GM08714 (cell line): Measurements from ENCODE around the gene TMEM40.
"Not testable (repeated sequence)": the region's sequence is repeated elsewhere in the genome, so short reads cannot be mapped to it uniquely, and the experiment has no call there.

ENCODE experiments used
- H3K4me3 ChIP-seq: fragments of 200-500 bp; sonication (Bioruptor generic); 2 replicates; pipeline ENCODE4 v1.5.1; 2014; ENCODE audit warnings: mild to moderate bottlenecking, low read length, inconsistent platforms
- ZNF274 ChIP-seq: IDR thresholded peaks from 2 replicates; pipeline ENCODE4 v1.6.1; 2012; ENCODE audit warnings: mild to moderate bottlenecking, low read depth, low read length

Gene TMEM40

DNA sequence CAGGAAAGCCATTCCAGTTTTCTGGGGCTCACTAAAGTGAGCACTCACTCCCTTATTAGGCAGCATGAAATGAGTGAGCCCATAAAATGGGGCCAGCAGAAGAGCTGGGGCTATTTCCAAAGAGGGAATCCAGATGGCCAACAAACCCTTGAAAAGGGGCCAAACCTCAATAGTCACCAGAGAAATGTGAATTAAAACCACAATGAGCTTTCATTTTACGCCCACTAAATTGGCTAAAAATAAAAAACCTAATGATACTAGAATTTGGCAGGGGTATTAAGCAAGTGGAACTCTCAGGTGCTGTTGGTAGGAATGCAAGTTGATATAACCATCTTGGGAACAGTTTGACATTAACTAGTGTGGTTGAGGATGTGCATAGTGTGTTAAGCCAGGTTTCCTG is 53.1 kb downstream of the TMEM40 start:
- no peak overlapping the region for H3K4me3 ChIP-seq
- TF ChIP-seq ZNF274 = no peak

DNA sequence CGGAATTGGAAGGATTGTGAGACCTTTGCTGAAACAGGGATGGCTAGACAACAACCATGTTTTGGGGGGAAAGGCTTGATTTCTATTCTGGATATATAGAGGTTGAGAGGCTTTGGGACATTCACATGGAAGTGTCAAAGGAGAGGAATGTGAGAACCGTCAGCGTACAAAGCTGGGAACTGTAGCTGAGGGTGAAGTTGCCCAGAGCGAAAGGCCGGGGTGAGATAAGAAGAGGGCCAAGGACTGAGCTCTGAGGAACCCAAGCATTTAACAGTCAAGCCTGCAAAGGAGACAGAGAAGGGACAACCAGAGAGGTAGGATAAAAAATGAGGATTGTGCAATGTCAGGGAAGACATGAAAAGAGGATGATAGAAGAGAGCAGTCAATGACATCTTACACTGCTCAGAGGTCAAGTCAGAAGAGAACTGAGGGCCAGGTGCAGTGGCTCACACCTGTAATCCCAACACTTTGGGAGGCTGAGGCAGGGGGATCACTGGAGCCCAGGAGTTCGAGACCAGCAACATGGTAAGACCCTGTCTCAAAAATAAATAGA is 53.6 kb downstream of the TMEM40 start:
- TF ChIP-seq ZNF274 = no peak
- H3K4me3 ChIP-seq = no peak overlapping the region

DNA sequence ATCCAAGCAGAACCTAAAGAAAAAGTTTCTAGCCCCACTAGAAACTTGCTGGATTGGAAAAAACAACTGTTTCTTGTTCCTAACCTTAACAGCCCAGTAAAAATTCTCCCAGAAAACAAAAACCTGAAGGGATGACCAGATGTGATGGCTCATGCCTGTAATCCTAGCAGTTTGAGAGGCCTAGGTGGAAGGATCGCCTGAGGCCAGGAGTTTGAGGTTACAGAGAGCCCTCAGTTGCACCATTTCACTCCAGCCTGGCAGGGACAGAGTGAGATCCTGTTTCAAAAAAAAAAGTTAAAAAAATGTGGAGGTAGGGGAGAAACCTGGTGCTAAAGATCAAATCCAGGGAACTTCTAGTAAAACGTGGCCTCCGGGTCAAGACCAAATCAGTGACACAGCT is 56.6 kb downstream of the TMEM40 start:
- H3K4me3 ChIP-seq = no peak overlapping the region
- TF ChIP-seq ZNF274 = no peak

DNA sequence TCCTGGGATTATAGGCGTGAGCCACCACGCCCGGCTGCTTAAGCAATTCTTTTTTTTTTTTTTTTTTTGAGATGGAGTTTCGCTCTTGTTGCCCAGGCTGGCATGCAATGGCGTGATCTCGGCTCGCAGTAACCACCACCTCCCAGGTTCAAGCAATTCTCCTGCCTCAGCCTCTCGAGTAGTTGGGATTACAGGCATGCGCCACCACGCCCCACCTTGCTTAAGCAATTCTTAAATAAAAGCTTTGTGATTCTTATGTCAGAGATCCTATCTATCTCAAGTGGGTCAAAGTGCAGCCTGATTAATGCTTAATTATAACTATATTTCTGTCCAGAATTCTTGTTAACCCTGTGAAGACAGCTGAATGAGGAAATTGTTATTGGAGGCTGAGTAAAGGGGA is 57.5 kb downstream of the TMEM40 start:
- not testable (repeated sequence) for H3K4me3 ChIP-seq

DNA sequence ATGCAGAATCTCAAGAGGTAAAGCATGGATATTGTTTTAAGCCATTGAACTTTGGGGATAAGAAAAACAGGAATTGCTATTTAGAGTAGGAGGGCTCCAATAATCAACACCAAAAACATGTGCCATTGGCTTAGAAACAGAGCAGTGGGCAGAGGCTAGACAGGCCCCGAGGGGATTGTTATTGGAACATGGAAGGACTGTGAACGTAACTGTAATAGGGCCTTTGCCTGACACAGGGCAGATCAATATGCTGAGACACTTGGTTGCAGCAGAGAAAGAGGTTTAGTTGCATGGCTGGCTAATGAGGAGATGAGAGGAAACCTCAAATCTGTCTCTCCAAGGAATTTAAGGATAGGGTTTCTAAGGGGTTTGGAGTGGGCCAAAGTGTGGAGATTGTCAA is 58.3 kb downstream of the TMEM40 start:
- no peak for TF ChIP-seq ZNF274
- no peak overlapping the region for H3K4me3 ChIP-seq

DNA sequence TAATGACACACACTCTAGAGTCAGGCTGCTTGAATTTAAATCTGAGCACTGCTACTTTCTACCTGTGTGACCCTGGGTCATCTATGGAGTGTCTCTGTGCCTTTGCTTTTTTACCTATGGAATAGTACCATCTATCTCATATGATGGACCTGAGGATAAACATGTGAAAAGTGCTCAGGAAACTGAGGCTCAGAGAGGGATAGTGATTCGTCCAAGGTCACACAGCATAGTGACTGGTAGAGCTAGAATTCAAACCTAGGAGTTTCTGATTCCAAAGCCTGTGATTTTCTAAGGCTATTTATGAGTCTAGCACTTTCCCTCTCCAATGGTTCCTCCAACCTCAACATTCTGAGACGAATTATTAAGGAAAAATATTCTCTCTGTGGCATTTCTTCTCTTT is 63.1 kb downstream of the TMEM40 start:
- H3K4me3 ChIP-seq = no peak overlapping the region
- no peak for TF ChIP-seq ZNF274

DNA sequence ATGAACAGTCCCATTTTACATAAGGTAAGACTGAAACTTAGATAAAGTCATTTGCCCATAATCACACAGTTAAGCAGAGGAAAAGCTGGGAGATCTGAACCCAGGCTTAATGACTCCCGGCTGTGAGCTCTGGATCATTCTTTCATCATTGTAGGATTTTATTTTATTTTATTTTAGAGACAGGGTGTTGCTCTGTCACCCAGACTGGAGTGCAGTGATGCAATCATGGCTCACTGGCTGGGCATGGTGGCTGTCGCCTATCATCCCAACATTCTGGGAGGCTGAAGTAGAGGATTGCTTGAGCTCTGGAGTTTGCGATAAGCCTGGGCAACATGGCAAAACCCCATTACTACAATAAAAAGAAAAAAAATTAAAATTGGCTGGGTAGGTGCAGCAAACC is 63.9 kb downstream of the TMEM40 start:
- no peak overlapping the region for H3K4me3 ChIP-seq
- TF ChIP-seq ZNF274 = no peak

DNA sequence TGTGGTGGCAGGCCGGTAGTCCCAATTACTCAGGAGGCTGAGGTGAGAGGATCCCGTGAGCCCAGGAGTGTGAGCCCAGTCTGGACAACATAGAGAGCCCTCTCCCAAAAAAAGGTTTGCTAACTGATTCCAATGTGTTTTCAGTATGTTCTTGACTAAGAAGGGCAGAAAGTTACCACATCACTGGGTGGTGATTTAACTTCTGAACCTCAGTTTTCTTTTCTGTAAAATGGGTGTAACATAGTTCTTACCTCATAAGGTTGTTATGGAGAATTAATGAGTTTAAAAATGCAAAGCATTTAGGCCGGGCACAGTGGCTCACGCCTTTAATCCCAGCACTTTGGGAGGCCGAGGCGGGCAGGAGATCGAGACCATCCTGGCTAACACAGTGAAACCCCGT is 66.6 kb downstream of the TMEM40 start:
- H3K4me3 ChIP-seq = no peak overlapping the region
- TF ChIP-seq ZNF274 = no peak

DNA sequence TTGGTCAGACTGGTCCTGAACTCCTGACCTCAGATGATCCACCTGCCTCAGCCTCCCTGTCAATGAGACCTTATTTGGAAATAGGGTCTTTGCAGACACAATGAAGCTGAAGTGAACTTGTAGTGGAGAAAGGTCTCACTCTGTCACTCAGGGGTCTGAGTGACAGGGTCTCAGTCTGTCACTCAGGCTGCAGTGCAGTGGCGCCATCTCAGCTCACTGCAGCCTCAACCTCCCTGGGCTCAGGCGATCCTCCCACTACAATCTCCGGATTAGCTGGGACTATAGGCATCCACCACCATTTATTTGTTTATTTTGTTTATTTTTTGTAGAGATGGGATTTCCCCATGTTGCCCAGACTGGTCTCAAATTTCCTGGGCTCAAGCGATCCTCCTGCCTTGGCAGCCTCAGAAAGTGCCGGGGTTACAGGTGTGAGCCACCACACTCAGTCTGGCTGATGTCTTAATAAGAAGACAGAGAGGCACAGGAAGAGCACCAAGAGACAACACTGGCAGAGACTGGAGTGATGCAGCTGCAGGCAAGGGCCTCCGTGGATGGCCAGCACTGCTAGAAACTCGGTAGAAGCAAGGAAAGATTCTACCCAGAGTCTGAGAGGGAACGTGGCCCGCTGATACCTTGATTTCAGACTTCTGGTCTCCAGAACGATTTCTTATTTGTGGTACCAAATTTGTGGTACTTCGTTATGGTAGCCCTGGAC is 68.9 kb downstream of the TMEM40 start:
- no peak overlapping the region for H3K4me3 ChIP-seq
- no peak for TF ChIP-seq ZNF274

DNA sequence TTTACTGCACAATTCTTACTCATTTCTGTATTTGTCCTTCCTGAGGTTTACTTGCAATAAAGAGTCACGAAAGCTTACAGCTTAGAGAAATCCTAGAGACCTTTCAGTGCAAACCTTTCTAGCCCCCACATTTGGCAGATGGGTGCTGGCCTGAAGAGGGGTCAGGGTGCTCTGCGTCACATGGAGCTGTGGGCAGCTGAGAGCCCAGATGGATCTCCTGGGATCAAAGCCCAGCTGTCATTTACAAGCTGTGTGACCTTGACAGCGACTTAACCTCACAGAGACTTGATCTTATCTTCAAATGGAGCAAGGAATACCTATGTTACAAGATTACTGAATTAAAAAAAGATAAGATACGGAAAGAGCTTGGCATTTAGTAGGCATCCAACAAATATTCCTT is 71.1 kb downstream of the TMEM40 start:
- TF ChIP-seq ZNF274 = no peak
- H3K4me3 ChIP-seq = no peak overlapping the region

DNA sequence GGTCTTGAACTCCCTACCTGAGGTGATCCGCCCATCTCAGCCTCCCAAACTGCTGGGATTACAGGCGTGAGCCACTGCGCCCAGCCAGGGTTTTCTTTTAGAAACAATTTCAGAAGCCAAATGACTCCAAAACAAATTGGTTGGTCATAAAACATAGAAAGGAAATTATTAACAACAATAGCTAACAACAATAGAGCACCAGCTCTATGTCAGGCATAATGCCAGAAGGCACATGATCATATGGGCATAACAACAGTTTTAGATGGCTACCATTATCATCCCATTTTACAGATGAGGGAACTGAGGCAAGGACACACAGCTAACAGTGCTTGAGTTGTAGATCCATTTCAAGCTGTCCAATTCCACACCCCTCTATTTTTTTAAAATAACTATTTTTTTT is 73.0 kb downstream of the TMEM40 start:
- H3K4me3 ChIP-seq = no peak overlapping the region
- TF ChIP-seq ZNF274 = no peak
